Measurements from ENCODE around the gene EMC8. TPM values are rescaled to one million over a fixed set of nuclear protein-coding genes. Genes with fewer than 3 reads are reported as not detected.

Gene EMC8
- total RNA-seq, 4 donors from 2014 or later: 11.8 to 26.6 (median 16.7) TPM

DNA sequence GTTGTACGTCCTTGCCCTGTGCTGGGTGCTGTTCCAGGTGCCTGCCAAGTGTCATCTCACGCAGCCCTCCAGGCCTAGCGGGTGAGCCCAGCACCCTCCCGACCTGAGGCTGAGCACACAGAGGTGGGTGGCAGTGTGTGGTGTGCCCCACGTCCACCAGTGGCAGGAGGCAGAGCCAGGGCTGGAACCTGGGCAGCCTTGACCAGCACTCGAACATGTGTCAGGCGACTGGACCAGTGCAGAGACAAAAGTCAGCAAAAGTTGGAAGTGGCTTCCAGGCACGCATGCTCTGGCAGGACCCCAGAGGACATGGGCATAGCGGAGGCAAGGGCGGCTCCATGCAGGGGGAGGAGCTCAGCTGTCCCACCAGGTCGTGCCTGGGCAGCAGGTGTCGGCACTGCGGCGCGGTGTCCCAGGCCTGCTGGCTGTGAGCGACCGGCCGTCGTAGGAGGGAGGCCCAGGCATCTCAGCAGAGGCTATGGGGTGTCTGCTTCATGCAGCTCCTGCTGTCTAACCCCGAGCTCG lies 35.9 kb upstream of the EMC8 start:
- no peak for TF ChIP-seq CTCF (IDR thresholded peaks at IDR 0.05)
- TF ChIP-seq POLR2A (IDR thresholded peaks at IDR 0.05): no peak
- intact Hi-C loops (cut with DNase I; ENCODE audit: low total_unique reads): no loop called here
- no peak for DNase-seq

GRCh38 chr16:85834741-85835140 lies 35.4 kb upstream of the EMC8 start:
- intact Hi-C loops (cut with DNase I; ENCODE audit: low total_unique reads): no loop called here

More for the DNA sequence above, 35.9 kb upstream of the EMC8 start:
- H3K4me1 ChIP-seq: no peaks in the 10 kb centered on the region
- H3K4me3 ChIP-seq: no peak overlapping the region
- no peak overlapping the region for H3K27ac ChIP-seq
- H3K27me3 ChIP-seq: peaks cover 0 to 18% of the 10 kb centered on the region in 2 donors
- H3K36me3 ChIP-seq: no peaks in the 10 kb centered on the region
- no peaks in the 10 kb centered on the region for H3K9me3 ChIP-seq

GRCh38 chr16:85833219-85833920 lies 34.0 kb upstream of the EMC8 start:
- no peak for TF ChIP-seq POLR2A (IDR thresholded peaks at IDR 0.05)
- TF ChIP-seq CTCF (IDR thresholded peaks at IDR 0.05): no peak
- intact Hi-C loops (cut with DNase I; ENCODE audit: low total_unique reads): no loop called here
- H3K9me3 ChIP-seq: no peaks in the 10 kb centered on the region
- no peak for DNase-seq
- H3K36me3 ChIP-seq: no peaks in the 10 kb centered on the region
- no peak overlapping the region for H3K27ac ChIP-seq
- H3K4me1 ChIP-seq: no peaks in the 10 kb centered on the region
- no peak overlapping the region for H3K4me3 ChIP-seq
- H3K27me3 ChIP-seq: peaks cover 0 to 18% of the 10 kb centered on the region in 2 donors

More at GRCh38 chr16:85834741-85835140, 35.4 kb upstream of the EMC8 start:
- peaks cover 0 to 18% of the 10 kb centered on the region in 2 donors for H3K27me3 ChIP-seq
- no peak overlapping the region for H3K27ac ChIP-seq
- no peaks in the 10 kb centered on the region for H3K9me3 ChIP-seq
- no peak for TF ChIP-seq POLR2A (IDR thresholded peaks at IDR 0.05)
- no peak for TF ChIP-seq CTCF (IDR thresholded peaks at IDR 0.05)
- no peak for DNase-seq
- no peaks in the 10 kb centered on the region for H3K36me3 ChIP-seq
- no peaks in the 10 kb centered on the region for H3K4me1 ChIP-seq
- no peak overlapping the region for H3K4me3 ChIP-seq

DNA sequence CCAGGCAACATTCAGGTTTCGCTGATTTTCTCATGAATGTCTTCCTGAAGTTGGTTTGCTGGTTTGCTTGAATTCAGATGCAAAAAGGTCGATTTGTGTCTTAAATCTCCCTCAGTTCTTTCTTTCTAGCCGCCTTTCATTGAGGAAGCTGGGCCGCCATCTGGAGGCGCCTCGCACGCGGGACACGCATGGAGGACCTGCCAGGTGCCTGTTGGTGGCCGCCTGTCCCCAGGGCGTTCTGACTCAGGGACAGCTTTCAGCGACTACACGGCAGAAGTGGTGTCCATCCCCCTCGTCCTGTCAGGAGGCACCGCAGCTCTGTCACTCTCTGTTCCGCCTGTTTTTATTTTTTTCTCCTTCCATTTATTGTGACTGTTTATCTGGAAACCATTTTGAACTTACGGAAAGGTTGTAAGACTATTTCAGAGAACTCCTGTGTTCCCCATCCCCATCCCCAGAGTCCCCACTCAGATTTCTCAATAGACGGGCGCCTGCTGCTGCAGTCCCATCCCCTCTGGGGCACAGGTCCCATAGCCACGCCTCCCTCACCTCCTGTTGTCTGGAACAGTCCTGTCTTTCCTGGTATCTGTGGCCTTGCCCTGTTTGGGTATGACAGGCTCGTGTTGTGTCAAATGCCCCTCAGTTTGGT lies 33.4 kb upstream of the EMC8 start:
- intact Hi-C loops (cut with DNase I; ENCODE audit: low total_unique reads): no loop called here
- DNase-seq: no peak
- Histone ChIP-seq H3K4me3 (no peak overlapping the region), H3K36me3 (no peaks in the 10 kb centered on the region), H3K27me3 (peaks cover 0 to 11% of the 10 kb centered on the region in 2 donors), H3K4me1 (no peaks in the 10 kb centered on the region), H3K27ac (no peak overlapping the region), H3K9me3 (no peaks in the 10 kb centered on the region)
- TF ChIP-seq CTCF (IDR thresholded peaks at IDR 0.05) (no peak), POLR2A (IDR thresholded peaks at IDR 0.05) (no peak)

- no peaks in the 10 kb centered on the region for H3K27me3 ChIP-seq
- H3K9me3 ChIP-seq: no peaks in the 10 kb centered on the region
- no peak for DNase-seq
- intact Hi-C loops (cut with DNase I; ENCODE audit: low total_unique reads): no loop called here
- no peaks in the 10 kb centered on the region for H3K4me1 ChIP-seq
- H3K27ac ChIP-seq: no peak overlapping the region
- no peak overlapping the region for H3K4me3 ChIP-seq
- TF ChIP-seq CTCF (IDR thresholded peaks at IDR 0.05) (no peak), POLR2A (IDR thresholded peaks at IDR 0.05) (no peak)
- H3K36me3 ChIP-seq: no peaks in the 10 kb centered on the region
Measured at GRCh38 chr16:85830821-85831220, 31.5 kb upstream of the EMC8 start.

All from uterus (tissue), 4 donors.